Calu3 (cell line): Measurements from ENCODE around the gene DPYD. TPM values are rescaled to one million over a fixed set of nuclear protein-coding genes. Genes with fewer than 3 reads are reported as not detected.

ENCODE experiments used
- BruUV-seq: library from RNA; stranded (reverse); fragments of 400-500 nt; replicated peaks from 2 replicates; lab custom pipeline; 2021; lab: Mats Ljungman, UMichigan
- CTCF ChIA-PET: fragments of 300-600 bp; sonication (Branson Sonifier 250); formaldehyde crosslinking; loops from one replicate; lab custom pipeline; 2022; ENCODE audit warnings: antibody characterized with exemption; lab: Charles Lee
- DNase-seq: peaks from one replicate; pipeline ENCODE4 v3.0.0; 2022
- H3K27ac Mint-ChIP-seq: one replicate; pipeline ENCODE4 v1.8.0; 2022; ENCODE audit warnings: mixed read lengths; ENCODE audit not compliant: unreplicated experiment
- H3K27me3 Mint-ChIP-seq: one replicate; pipeline ENCODE4 v1.8.0; 2022; ENCODE audit warnings: mixed read lengths; ENCODE audit not compliant: unreplicated experiment
- H3K36me3 Mint-ChIP-seq: one replicate; pipeline ENCODE4 v1.8.0; 2022; ENCODE audit warnings: mild to moderate bottlenecking, moderate library complexity, mixed read lengths; ENCODE audit not compliant: insufficient read depth, unreplicated experiment
- H3K4me1 Mint-ChIP-seq: one replicate; pipeline ENCODE4 v1.8.0; 2022; ENCODE audit warnings: mild to moderate bottlenecking, low read depth, mixed read lengths; ENCODE audit not compliant: unreplicated experiment
- H3K4me3 Mint-ChIP-seq: one replicate; pipeline ENCODE4 v1.8.0; 2022; ENCODE audit warnings: mild to moderate bottlenecking, low read depth, moderate library complexity, mixed read lengths; ENCODE audit not compliant: unreplicated experiment
- H3K9me3 Mint-ChIP-seq: one replicate; pipeline ENCODE4 v1.8.0; 2022; ENCODE audit warnings: low read depth, mixed read lengths; ENCODE audit not compliant: unreplicated experiment
- CTCF ChIP-seq: fragments of 200-600 bp; IDR thresholded peaks from one replicate; pipeline ENCODE4 v1.8.0; 2022; ENCODE audit warnings: antibody characterized with exemption; ENCODE audit not compliant: unreplicated experiment
- intact Hi-C: fragments of 100-400 bp; cut with micrococcal nuclease; formaldehyde crosslinking; loops from one replicate; pipeline ENCODE4 v1.10.0; 2022; ENCODE audit not compliant: unreplicated experiment
- total RNA-seq: library from RNA; stranded (reverse); gene quantifications from 2 replicates; pipeline ENCODE4 v1.2.3, GENCODE V29; 2022

DPYD gene
- total RNA-seq, 1 experiment from 2014 or later: 15.6 TPM

- Mint-ChIP-seq H3K4me3 (no peak overlapping the region), H3K4me1 (peaks cover 6% of the 10 kb centered on the region), H3K27me3 (no peaks in the 10 kb centered on the region), H3K27ac (no peak overlapping the region), H3K9me3 (no peaks in the 10 kb centered on the region), H3K36me3 (no peaks in the 10 kb centered on the region)
- intact Hi-C loops: loop anchor here (5.0 kb wide), 1 partner anchor 684 kb away; no protein-coding TSS in a partner anchor
- no peak for TF ChIP-seq CTCF
- CTCF ChIA-PET: interaction anchor here (0.7 to 1.4 kb wide), 2 partner anchors 387 to 1330 kb away, joined by 3 to 4 read pairs; no protein-coding TSS in a partner anchor
- no TSS peak for BruUV-seq
- DNase-seq: peak; percentile 36
These were observed 782.8 kb downstream of the DPYD start for GRCh38 chr1:97137862-97138514.

- peaks cover 6% of the 10 kb centered on the region for H3K4me1 Mint-ChIP-seq
- H3K27ac Mint-ChIP-seq: no peak overlapping the region
- BruUV-seq: no TSS peak
- H3K36me3 Mint-ChIP-seq: no peaks in the 10 kb centered on the region
- CTCF ChIA-PET: no interaction called here
- intact Hi-C loops: loop anchor here (5.0 kb wide), 1 partner anchor 685 kb away; no protein-coding TSS in a partner anchor
- no peak for DNase-seq
- TF ChIP-seq CTCF: no peak
- no peaks in the 10 kb centered on the region for H3K27me3 Mint-ChIP-seq
- H3K4me3 Mint-ChIP-seq: no peak overlapping the region
- no peaks in the 10 kb centered on the region for H3K9me3 Mint-ChIP-seq
These were observed 783.8 kb downstream of the DPYD start for GRCh38 chr1:97136996-97137395.

GRCh38 chr1:97135972-97136371, 784.9 kb downstream of the DPYD start:
- no peak for TF ChIP-seq CTCF
- Mint-ChIP-seq H3K9me3 (no peaks in the 10 kb centered on the region), H3K27ac (no peak overlapping the region), H3K27me3 (no peaks in the 10 kb centered on the region), H3K4me3 (no peak overlapping the region), H3K4me1 (peaks cover 6% of the 10 kb centered on the region), H3K36me3 (no peaks in the 10 kb centered on the region)
- CTCF ChIA-PET: no interaction called here
- no peak for DNase-seq
- intact Hi-C loops: loop anchor here (5.0 kb wide), 1 partner anchor 686 kb away; no protein-coding TSS in a partner anchor
- no TSS peak for BruUV-seq

GRCh38 chr1:97128426-97128825, 792.4 kb downstream of the DPYD start:
- H3K36me3 Mint-ChIP-seq: no peaks in the 10 kb centered on the region
- no peaks in the 10 kb centered on the region for H3K9me3 Mint-ChIP-seq
- intact Hi-C loops: no loop called here
- no peaks in the 10 kb centered on the region for H3K27me3 Mint-ChIP-seq
- no peak for DNase-seq
- no peak overlapping the region for H3K4me3 Mint-ChIP-seq
- H3K27ac Mint-ChIP-seq: no peak overlapping the region
- TF ChIP-seq CTCF: no peak
- no TSS peak for BruUV-seq
- no peaks in the 10 kb centered on the region for H3K4me1 Mint-ChIP-seq
- CTCF ChIA-PET: no interaction called here
